GM10266 (cell line): ENCODE results near the gene EPB41L5.
"Not testable (repeated sequence)": the region's sequence is repeated elsewhere in the genome, so short reads cannot be mapped to it uniquely, and the experiment has no call there.

Experiments
- DNase-seq: peaks from one replicate; pipeline ENCODE4 v3.0.0; 2012; ENCODE audit errors: extremely low spot score
- CTCF ChIP-seq: IDR thresholded peaks from 2 replicates; pipeline ENCODE4 v1.5.1; 2012; ENCODE audit warnings: mild to moderate bottlenecking, low read depth; ENCODE audit not compliant: control insufficient read depth, insufficient read depth; ENCODE audit errors: missing control alignments

The EPB41L5 gene

GRCh38 chr2:120034027-120034426 is 21.1 kb downstream of the EPB41L5 start:
- DNase-seq, result no peak
- no peak for TF ChIP-seq CTCF

- DNase-seq, result no peak
- TF ChIP-seq CTCF, result no peak
Measured at GRCh38 chr2:120034621-120035020, 21.7 kb downstream of the EPB41L5 start.

GRCh38 chr2:120036145-120036544 is 23.3 kb downstream of the EPB41L5 start:
- DNase-seq, result no peak
- no peak for TF ChIP-seq CTCF

GRCh38 chr2:120037995-120038541 is 25.2 kb downstream of the EPB41L5 start:
- no peak for DNase-seq
- TF ChIP-seq CTCF, result no peak

GRCh38 chr2:120042359-120042758 is 29.5 kb downstream of the EPB41L5 start:
- TF ChIP-seq CTCF, result no peak
- no peak for DNase-seq

GRCh38 chr2:120044336-120044735 is 31.5 kb downstream of the EPB41L5 start:
- TF ChIP-seq CTCF, result no peak
- no peak for DNase-seq

GRCh38 chr2:120045775-120046174 is 32.9 kb downstream of the EPB41L5 start:
- not testable (repeated sequence) for DNase-seq

- DNase-seq, result not testable (repeated sequence)
Measured at GRCh38 chr2:120046252-120046651, 33.4 kb downstream of the EPB41L5 start.

GRCh38 chr2:120052597-120052996 is 39.7 kb downstream of the EPB41L5 start:
- TF ChIP-seq CTCF, result no peak
- no peak for DNase-seq
